ENCODE results near the gene SEZ6L.

GRCh38 chr22:26139310-26139709 is 30.0 kb upstream of the SEZ6L start:
- no peak for TF ChIP-seq POLR2AphosphoS5 (IDR thresholded peaks at IDR 0.05; ENCODE audit: low read depth, low read length)
- TF ChIP-seq POLR2A (IDR thresholded peaks at IDR 0.05; ENCODE audit: low read depth, low read length) = no peak
